ENCODE measurements around the gene WDR36. TPM values are rescaled to one million over a fixed set of nuclear protein-coding genes. Genes with fewer than 3 reads are reported as not detected.

The WDR36 gene
- total RNA-seq, 2 experiments from 2014 or later: 22.0 to 22.4 TPM

DNA sequence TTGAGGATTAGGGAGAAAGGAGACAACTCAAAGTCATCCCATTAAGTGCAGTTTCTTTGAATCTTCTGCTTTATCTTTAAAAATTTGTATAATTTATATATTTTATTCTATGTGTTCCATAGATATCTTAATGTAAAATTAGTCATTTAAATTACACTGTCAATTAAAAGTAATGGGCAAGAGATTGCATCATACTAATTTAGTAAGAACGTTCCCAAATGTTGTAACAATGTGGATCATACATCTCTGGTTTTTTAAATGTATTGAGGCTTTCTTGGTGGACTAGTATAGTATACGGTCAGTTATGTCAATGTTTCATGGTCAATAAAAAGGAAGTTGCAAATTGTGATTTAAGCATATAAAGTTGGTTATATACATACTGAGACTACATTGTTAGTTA is 14.5 kb upstream of the WDR36 start:
- intact Hi-C loops (cut with DNase I, micrococcal nuclease): no loop called here
- Mint-ChIP-seq H3K27me3 (peaks cover 78% of the 10 kb centered on the region), H3K9me3 (no peaks in the 10 kb centered on the region), H3K27ac (no peak overlapping the region), H3K4me1 (ENCODE audit: low read depth) (peaks cover 11% of the 10 kb centered on the region), H3K36me3 (ENCODE audit: low read depth) (no peaks in the 10 kb centered on the region), H3K4me3 (no peak overlapping the region)
- DNase-seq (no peak), ATAC-seq (ENCODE audit: poor library complexity) (no peak)
- Histone ChIP-seq H3K4me1 (ENCODE audit: insufficient read depth, low read length) (peaks cover 9% of the 10 kb centered on the region), H3K4me3 (ENCODE audit: low read length) (no peak overlapping the region), H3K27me3 (ENCODE audit: control insufficient read depth in 1 of 2, insufficient read depth in 2 of 2, low read length in 2 of 2) (peaks cover 16 to 32% of the 10 kb centered on the region in 2 experiments), H3K9me3 (ENCODE audit: control insufficient read depth in 1 of 2, insufficient read depth in 1 of 2, low read length in 2 of 2) (no peaks in the 10 kb centered on the region), H3K36me3 (ENCODE audit: insufficient read depth, low read length) (no peaks in the 10 kb centered on the region), H3K27ac (ENCODE audit: low read depth in 1 of 2, low read length in 2 of 2) (no peak overlapping the region)
- TF ChIP-seq, protein P1, sequence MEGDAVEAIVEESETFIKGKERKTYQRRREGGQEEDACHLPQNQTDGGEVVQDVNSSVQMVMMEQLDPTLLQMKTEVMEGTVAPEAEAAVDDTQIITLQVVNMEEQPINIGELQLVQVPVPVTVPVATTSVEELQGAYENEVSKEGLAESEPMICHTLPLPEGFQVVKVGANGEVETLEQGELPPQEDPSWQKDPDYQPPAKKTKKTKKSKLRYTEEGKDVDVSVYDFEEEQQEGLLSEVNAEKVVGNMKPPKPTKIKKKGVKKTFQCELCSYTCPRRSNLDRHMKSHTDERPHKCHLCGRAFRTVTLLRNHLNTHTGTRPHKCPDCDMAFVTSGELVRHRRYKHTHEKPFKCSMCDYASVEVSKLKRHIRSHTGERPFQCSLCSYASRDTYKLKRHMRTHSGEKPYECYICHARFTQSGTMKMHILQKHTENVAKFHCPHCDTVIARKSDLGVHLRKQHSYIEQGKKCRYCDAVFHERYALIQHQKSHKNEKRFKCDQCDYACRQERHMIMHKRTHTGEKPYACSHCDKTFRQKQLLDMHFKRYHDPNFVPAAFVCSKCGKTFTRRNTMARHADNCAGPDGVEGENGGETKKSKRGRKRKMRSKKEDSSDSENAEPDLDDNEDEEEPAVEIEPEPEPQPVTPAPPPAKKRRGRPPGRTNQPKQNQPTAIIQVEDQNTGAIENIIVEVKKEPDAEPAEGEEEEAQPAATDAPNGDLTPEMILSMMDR (IDR thresholded peaks at IDR 0.05): no peak
- CTCF ChIA-PET: no interaction called here
- POLR2A ChIA-PET: no interaction called here

DNA sequence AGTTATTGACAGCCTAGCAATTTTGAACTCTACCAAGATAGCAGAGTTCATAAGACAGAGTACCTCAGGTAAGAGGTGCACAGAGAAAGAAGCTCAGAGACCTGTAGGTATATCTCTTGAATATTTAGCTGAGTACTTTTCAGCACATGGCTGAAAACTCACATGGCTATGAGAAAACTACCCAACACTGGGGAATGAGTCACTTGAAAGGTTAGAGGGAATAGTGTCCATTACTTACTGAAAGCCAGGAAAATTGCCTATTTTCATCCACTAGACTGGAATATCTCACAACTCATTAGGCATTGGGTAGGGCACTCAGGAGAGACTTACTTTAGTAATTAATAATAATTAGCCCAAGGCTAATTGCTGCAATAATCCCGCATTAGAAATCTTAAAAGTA is 12.3 kb upstream of the WDR36 start:
- Mint-ChIP-seq H3K36me3 (ENCODE audit: low read depth) (no peaks in the 10 kb centered on the region), H3K27ac (no peak overlapping the region), H3K9me3 (no peaks in the 10 kb centered on the region), H3K4me1 (ENCODE audit: low read depth) (no peaks in the 10 kb centered on the region), H3K4me3 (no peak overlapping the region), H3K27me3 (peaks cover 73% of the 10 kb centered on the region)
- TF ChIP-seq, protein P1 (IDR thresholded peaks at IDR 0.05): no peak
- CTCF ChIA-PET: interaction anchor here (0.7 kb wide), 2 partner anchors 13 to 26 kb away, joined by 3 read pairs; no protein-coding TSS in a partner anchor
- Histone ChIP-seq H3K27me3 (ENCODE audit: control insufficient read depth in 1 of 2, insufficient read depth in 2 of 2, low read length in 2 of 2) (peaks cover 3 to 27% of the 10 kb centered on the region in 2 experiments), H3K9me3 (ENCODE audit: control insufficient read depth in 1 of 2, insufficient read depth in 1 of 2, low read length in 2 of 2) (no peaks in the 10 kb centered on the region), H3K4me3 (ENCODE audit: low read length) (no peak overlapping the region), H3K4me1 (ENCODE audit: insufficient read depth, low read length) (no peaks in the 10 kb centered on the region), H3K36me3 (ENCODE audit: insufficient read depth, low read length) (no peaks in the 10 kb centered on the region), H3K27ac (ENCODE audit: low read depth in 1 of 2, low read length in 2 of 2) (no peak overlapping the region)
- intact Hi-C loops (cut with DNase I, micrococcal nuclease): no loop called here
- POLR2A ChIA-PET: interaction anchor here (1.3 kb wide), 1 partner anchor 12 kb away, joined by 3 read pairs; the partner anchor contains the start of gene WDR36
- no peak for ATAC-seq (ENCODE audit: poor library complexity)
- no peak for DNase-seq

DNA sequence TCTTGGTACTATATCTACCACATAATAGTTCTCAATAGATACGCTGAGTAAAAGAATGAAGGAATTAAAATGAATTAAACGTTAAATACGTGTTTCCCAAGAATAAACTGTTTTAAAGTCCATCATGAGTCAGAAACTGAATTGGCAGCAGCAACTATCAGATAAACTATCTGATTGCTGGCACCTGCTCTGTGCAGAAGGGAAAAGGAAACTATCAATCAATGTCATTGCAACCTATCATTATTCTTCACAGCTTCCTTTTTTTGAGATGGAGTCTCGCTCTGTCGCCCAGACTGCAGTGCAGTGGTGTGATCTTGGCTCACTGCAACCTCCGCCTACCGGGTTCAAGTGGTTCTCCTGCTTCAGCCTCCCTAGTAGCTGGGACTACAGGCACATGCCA is 8.8 kb upstream of the WDR36 start:
- Mint-ChIP-seq H3K9me3 (no peaks in the 10 kb centered on the region), H3K36me3 (ENCODE audit: low read depth) (no peaks in the 10 kb centered on the region), H3K4me3 (no peak overlapping the region), H3K4me1 (ENCODE audit: low read depth) (no peaks in the 10 kb centered on the region), H3K27me3 (peaks cover 51% of the 10 kb centered on the region), H3K27ac (no peak overlapping the region)
- intact Hi-C loops (cut with DNase I, micrococcal nuclease): no loop called here
- peaks cover 3 to 10% of the 10 kb centered on the region in 2 experiments for H3K27me3 ChIP-seq (ENCODE audit: control insufficient read depth in 1 of 2, insufficient read depth in 2 of 2, low read length in 2 of 2)
- no peaks in the 10 kb centered on the region for H3K4me1 ChIP-seq (ENCODE audit: insufficient read depth, low read length)
- H3K9me3 ChIP-seq (ENCODE audit: control insufficient read depth in 1 of 2, insufficient read depth in 1 of 2, low read length in 2 of 2): no peaks in the 10 kb centered on the region
- ATAC-seq (ENCODE audit: poor library complexity) (no peak), DNase-seq (no peak)
- POLR2A ChIA-PET: no interaction called here
- TF ChIP-seq, protein P1 (IDR thresholded peaks at IDR 0.05): no peak
- no peak overlapping the region for H3K27ac ChIP-seq (ENCODE audit: low read depth in 1 of 2, low read length in 2 of 2)
- no peaks in the 10 kb centered on the region for H3K36me3 ChIP-seq (ENCODE audit: insufficient read depth, low read length)
- H3K4me3 ChIP-seq (ENCODE audit: low read length): no peak overlapping the region
- CTCF ChIA-PET: no interaction called here
